NT2/D1 (cell line): Measurements from ENCODE around the gene PPP2R5C.

Experiments used
- SUZ12 ChIP-seq: IDR thresholded peaks from 2 replicates; pipeline ENCODE4 v1.6.1; 2011; ENCODE audit not compliant: insufficient read length, insufficient read depth; ENCODE audit errors: extremely low read depth
- YY1 ChIP-seq: IDR thresholded peaks from 2 replicates; pipeline ENCODE4 v1.6.1; 2011; ENCODE audit not compliant: insufficient read length, insufficient read depth
- ZNF274 ChIP-seq: IDR thresholded peaks from 2 replicates; pipeline ENCODE4 v1.6.1; 2011; ENCODE audit warnings: mild to moderate bottlenecking, low read depth, low read length

DNA sequence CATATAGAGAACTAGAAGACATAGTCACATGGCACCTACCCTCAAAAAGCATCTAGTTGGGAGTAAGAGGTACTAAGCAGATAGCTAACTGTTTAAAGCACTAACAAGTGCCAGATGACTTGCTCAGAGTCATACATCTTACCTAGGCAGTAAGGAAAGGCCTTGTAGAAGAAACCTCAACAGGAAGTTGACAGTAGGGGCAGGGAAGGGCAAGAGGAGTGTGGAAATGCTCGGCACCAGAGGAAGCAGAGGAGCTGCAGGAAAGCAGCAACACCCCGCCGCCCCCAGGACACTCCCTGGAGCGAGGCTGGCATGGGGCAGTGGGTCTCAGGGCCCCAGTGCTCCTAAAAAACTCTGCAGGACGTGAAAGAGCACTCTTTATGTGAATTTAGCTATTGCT is 92.9 kb downstream of the PPP2R5C start:
- TF ChIP-seq ZNF274 (no peak), SUZ12 (no peak), YY1 (no peak)
